BJ (cell line): ENCODE data around the gene AKR1C2. TPM values are rescaled to one million over a fixed set of nuclear protein-coding genes. Genes with fewer than 3 reads are reported as not detected.
"Not testable (repeated sequence)": the region's sequence is repeated elsewhere in the genome, so short reads cannot be mapped to it uniquely, and the experiment has no call there.

Experiments used
- CTCF ChIA-PET: fragments of 350-600 bp; formaldehyde crosslinking; extraction: SDS; loops from one replicate; lab custom pipeline; 2021; ENCODE audit warnings: antibody characterized with exemption, inconsistent platforms; lab: Yijun Ruan, JAX
- POLR2A ChIA-PET: fragments of 300-600 bp; sonication (Branson Sonifier 250); formaldehyde crosslinking; extraction: SDS; loops from one replicate; lab custom pipeline; 2021; ENCODE audit warnings: antibody characterized with exemption; lab: Charles Lee
- DNase-seq: peaks from one replicate; pipeline ENCODE4 v3.0.0-alpha.2; 2011; ENCODE audit warnings: low read depth
- H3K27me3 ChIP-seq: 2 replicates; pipeline ENCODE4 v1.6.0; 2011; ENCODE audit warnings: low read length; ENCODE audit not compliant: control insufficient read depth, insufficient read depth
- H3K36me3 ChIP-seq: 2 replicates; pipeline ENCODE4 v1.5.1; 2011; ENCODE audit warnings: low read length; ENCODE audit not compliant: control insufficient read depth, insufficient read depth
- H3K4me3 ChIP-seq: 2 replicates; pipeline ENCODE4 v1.5.1; 2011; ENCODE audit warnings: low read depth, mild to moderate bottlenecking, control low read depth, low read length
- CTCF ChIP-seq: IDR thresholded peaks from 2 replicates; pipeline ENCODE4 v1.5.1; 2011; ENCODE audit warnings: low read depth, mild to moderate bottlenecking, control low read depth, inconsistent platforms, low read length, moderate library complexity; ENCODE audit not compliant: insufficient read depth
- polyA plus RNA-seq: library from polyadenylated mRNA; depleted of rRNA; stranded (reverse); fragments of >200 nt; gene quantifications from 2 replicates; pipeline ENCODE4 v1.2.3, GENCODE V29; 2011

AKR1C2 gene
- polyA plus RNA-seq, 1 experiment, result 0.37 TPM

GRCh38 chr10:5018671-5019277, 15.1 kb upstream of the AKR1C2 start:
- H3K4me3 ChIP-seq, DNase-seq, POLR2A ChIA-PET, H3K36me3 ChIP-seq, H3K27me3 ChIP-seq, CTCF ChIA-PET: not testable (repeated sequence)

GRCh38 chr10:5018134-5018533, 14.5 kb upstream of the AKR1C2 start:
- no peaks in the 10 kb centered on the region for H3K27me3 ChIP-seq
- POLR2A ChIA-PET, result no interaction called here
- H3K36me3 ChIP-seq, result no peaks in the 10 kb centered on the region
- DNase-seq, result no peak
- CTCF ChIA-PET, result no interaction called here
- no peak overlapping the region for H3K4me3 ChIP-seq
- TF ChIP-seq CTCF, result no peak

GRCh38 chr10:5014936-5015335, 11.3 kb upstream of the AKR1C2 start:
- H3K36me3 ChIP-seq, result no peaks in the 10 kb centered on the region
- H3K4me3 ChIP-seq, result no peak overlapping the region
- POLR2A ChIA-PET, result no interaction called here
- CTCF ChIA-PET, result interaction anchor here (0.8 kb wide), 1 partner anchor 291 kb away, joined by 3 read pairs; no protein-coding TSS in a partner anchor
- H3K27me3 ChIP-seq, result no peaks in the 10 kb centered on the region
- DNase-seq, result no peak
- no peak for TF ChIP-seq CTCF

GRCh38 chr10:5014200-5014910, 10.7 kb upstream of the AKR1C2 start:
- POLR2A ChIA-PET, result not testable (repeated sequence)
- CTCF ChIA-PET, result interaction anchor here (0.8 kb wide), 1 partner anchor 291 kb away, joined by 3 read pairs; no protein-coding TSS in a partner anchor

GRCh38 chr10:5013385-5013784, 9.7 kb upstream of the AKR1C2 start:
- H3K27me3 ChIP-seq, result no peaks in the 10 kb centered on the region
- ChIA-PET POLR2A (no interaction called here), CTCF (no interaction called here)
- H3K36me3 ChIP-seq, result no peaks in the 10 kb centered on the region
- TF ChIP-seq CTCF, result no peak
- no peak overlapping the region for H3K4me3 ChIP-seq
- DNase-seq, result no peak

More at GRCh38 chr10:5014200-5014910, 10.7 kb upstream of the AKR1C2 start:
- not testable (repeated sequence) for H3K27me3 ChIP-seq, H3K36me3 ChIP-seq, H3K4me3 ChIP-seq, DNase-seq

GRCh38 chr10:5012595-5012994, 8.9 kb upstream of the AKR1C2 start:
- DNase-seq, result no peak
- H3K36me3 ChIP-seq, result no peaks in the 10 kb centered on the region
- POLR2A ChIA-PET, result no interaction called here
- CTCF ChIA-PET, result no interaction called here
- no peaks in the 10 kb centered on the region for H3K27me3 ChIP-seq
- TF ChIP-seq CTCF, result no peak
- no peak overlapping the region for H3K4me3 ChIP-seq

GRCh38 chr10:5011392-5011791, 7.7 kb upstream of the AKR1C2 start:
- DNase-seq, POLR2A ChIA-PET, H3K27me3 ChIP-seq, CTCF ChIA-PET, H3K36me3 ChIP-seq, H3K4me3 ChIP-seq: not testable (repeated sequence)

GRCh38 chr10:5010043-5010442, 6.4 kb upstream of the AKR1C2 start:
- H3K27me3 ChIP-seq, H3K4me3 ChIP-seq, DNase-seq, H3K36me3 ChIP-seq, POLR2A ChIA-PET, CTCF ChIA-PET: not testable (repeated sequence)
